ENCODE data around the gene ITPRID2. TPM values are rescaled to one million over a fixed set of nuclear protein-coding genes. Genes with fewer than 3 reads are reported as not detected.
A peak's percentile ranks its signal among the peaks of the same experiment; 100 is the strongest.

Gene ITPRID2
- total and polyA plus RNA-seq, 2 of the 13 experiments (the other 11 are each of a cell fraction or from before 2014, with no cell fraction given) = 44.8 to 62.3 TPM

GRCh38 chr2:181891258-181891965 lies at the start of gene ITPRID2 (continued):
- TF ChIP-seq POLR2A (IDR thresholded peaks at IDR 0.05; ENCODE audit: insufficient read depth in 1 of 2, low read depth in 2 of 2, low read length in 2 of 2) (peak in 1 of 2 experiments; percentile 41; a peak in 2 of 4 replicates), ZNF503 (CRISPR knock-in tag; IDR thresholded peaks at IDR 0.05) (no peak), ZKSCAN8 (CRISPR knock-in tag; IDR thresholded peaks at IDR 0.05; ENCODE audit: borderline replicate concordance) (no peak), NAIF1 (CRISPR knock-in tag; IDR thresholded peaks at IDR 0.05; ENCODE audit: borderline replicate concordance) (0 out of 2 replicates have a peak, but pooled peaks have one; percentile 9), ZNF713 (CRISPR knock-in tag; IDR thresholded peaks at IDR 0.05) (no peak), GABPA (IDR thresholded peaks at IDR 0.05; ENCODE audit: low read depth, low read length) (peak; percentile 54), GABPA (CRISPR knock-in tag; IDR thresholded peaks at IDR 0.05; ENCODE audit: low read depth) (no peak), POLR2G (IDR thresholded peaks at IDR 0.05; ENCODE audit: low read depth, low read length) (0 out of 2 replicates have a peak, but pooled peaks have one; percentile 32), BHLHE40 (IDR thresholded peaks at IDR 0.05; ENCODE audit: low read length) (0 out of 2 replicates have a peak, but pooled peaks have one; percentile 16), ZNF253 (CRISPR knock-in tag; IDR thresholded peaks at IDR 0.05; ENCODE audit: borderline replicate concordance) (no peak), SP5 (CRISPR knock-in tag; IDR thresholded peaks at IDR 0.05; ENCODE audit: borderline replicate concordance, low read depth) (peak; percentile 66), MAF1 (CRISPR knock-in tag; IDR thresholded peaks at IDR 0.05; ENCODE audit: borderline replicate concordance) (no peak), SP140L (CRISPR knock-in tag; IDR thresholded peaks at IDR 0.05; ENCODE audit: borderline replicate concordance) (0 out of 2 replicates have a peak, but pooled peaks have one; percentile 49), RAD21 (CRISPR knock-in tag; IDR thresholded peaks at IDR 0.05) (peak; percentile 40; the same call in 1 of the 2 replicates), SIN3A (IDR thresholded peaks at IDR 0.05; ENCODE audit: borderline replicate concordance, low read depth, low read length) (peak; percentile 40; the same call in 1 of the 2 replicates), MAZ (IDR thresholded peaks at IDR 0.05; ENCODE audit: borderline replicate concordance, low read depth, low read length) (peak; percentile 28; the same call in 1 of the 2 replicates), MAZ (CRISPR knock-in tag; IDR thresholded peaks at IDR 0.05; ENCODE audit: low read depth) (peak; percentile 62; the same call in 1 of the 2 replicates), DPF2 (CRISPR knock-in tag; IDR thresholded peaks at IDR 0.05; ENCODE audit: borderline replicate concordance, low read depth) (no peak), YY1 (IDR thresholded peaks at IDR 0.05; ENCODE audit: insufficient read depth, insufficient replicate concordance, low read depth, low read length) (peak; percentile 27), ZNF33A (CRISPR knock-in tag; IDR thresholded peaks at IDR 0.05; ENCODE audit: borderline replicate concordance) (no peak)
- TF ChIP-seq, protein P1, sequence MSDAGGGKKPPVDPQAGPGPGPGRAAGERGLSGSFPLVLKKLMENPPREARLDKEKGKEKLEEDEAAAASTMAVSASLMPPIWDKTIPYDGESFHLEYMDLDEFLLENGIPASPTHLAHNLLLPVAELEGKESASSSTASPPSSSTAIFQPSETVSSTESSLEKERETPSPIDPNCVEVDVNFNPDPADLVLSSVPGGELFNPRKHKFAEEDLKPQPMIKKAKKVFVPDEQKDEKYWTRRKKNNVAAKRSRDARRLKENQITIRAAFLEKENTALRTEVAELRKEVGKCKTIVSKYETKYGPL (CRISPR knock-in tag; IDR thresholded peaks at IDR 0.05) = no peak
- TF ChIP-seq, protein P2, sequence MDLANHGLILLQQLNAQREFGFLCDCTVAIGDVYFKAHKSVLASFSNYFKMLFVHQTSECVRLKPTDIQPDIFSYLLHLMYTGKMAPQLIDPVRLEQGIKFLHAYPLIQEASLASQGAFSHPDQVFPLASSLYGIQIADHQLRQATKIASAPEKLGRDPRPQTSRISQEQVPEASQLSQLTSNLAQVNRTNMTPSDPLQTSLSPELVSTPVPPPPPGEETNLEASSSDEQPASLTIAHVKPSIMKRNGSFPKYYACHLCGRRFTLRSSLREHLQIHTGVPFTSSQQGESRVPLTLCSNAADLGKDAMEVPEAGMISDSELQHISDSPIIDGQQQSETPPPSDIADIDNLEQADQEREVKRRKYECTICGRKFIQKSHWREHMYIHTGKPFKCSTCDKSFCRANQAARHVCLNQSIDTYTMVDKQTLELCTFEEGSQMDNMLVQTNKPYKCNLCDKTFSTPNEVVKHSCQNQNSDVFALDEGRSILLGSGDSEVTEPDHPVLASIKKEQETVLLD (CRISPR knock-in tag; IDR thresholded peaks at IDR 0.05; ENCODE audit: low read depth) = 0 out of 2 replicates have a peak, but pooled peaks have one; percentile 12
- TF ChIP-seq, protein P3, sequence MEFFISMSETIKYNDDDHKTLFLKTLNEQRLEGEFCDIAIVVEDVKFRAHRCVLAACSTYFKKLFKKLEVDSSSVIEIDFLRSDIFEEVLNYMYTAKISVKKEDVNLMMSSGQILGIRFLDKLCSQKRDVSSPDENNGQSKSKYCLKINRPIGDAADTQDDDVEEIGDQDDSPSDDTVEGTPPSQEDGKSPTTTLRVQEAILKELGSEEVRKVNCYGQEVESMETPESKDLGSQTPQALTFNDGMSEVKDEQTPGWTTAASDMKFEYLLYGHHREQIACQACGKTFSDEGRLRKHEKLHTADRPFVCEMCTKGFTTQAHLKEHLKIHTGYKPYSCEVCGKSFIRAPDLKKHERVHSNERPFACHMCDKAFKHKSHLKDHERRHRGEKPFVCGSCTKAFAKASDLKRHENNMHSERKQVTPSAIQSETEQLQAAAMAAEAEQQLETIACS (CRISPR knock-in tag; IDR thresholded peaks at IDR 0.05) = peak; percentile 52; the same call in 1 of the 2 replicates
